ENCODE measurements around the gene PLA2G2A.

The PLA2G2A gene

DNA sequence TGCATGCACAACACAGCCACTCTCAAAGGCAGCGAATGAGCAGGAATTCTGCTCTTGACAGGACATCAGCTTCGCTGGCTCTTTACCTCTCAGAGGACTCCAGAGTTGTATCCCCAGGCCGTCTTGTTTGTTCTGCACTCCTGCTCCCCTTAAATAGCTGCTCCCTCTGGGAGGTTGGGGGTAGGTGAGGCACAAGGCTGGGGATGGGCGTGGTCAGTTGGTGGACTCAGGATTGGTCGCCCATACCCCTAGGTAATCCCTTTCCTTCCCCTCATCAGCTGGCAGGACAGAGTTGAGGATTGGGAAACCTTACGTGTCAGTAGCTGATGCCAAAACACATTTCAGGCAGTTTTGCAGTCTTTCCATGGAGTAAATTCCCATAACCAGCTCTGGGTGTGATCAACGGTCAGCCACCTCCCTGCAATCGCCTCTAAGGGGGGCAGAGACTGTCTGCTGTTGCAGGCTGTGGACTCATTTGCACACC lies at the start of gene PLA2G2A:
Gene PLA2G2A (minus strand): TSS at position 125 of the 484 bp plus-strand sequence. CDS start 845 bp downstream, outside the sequence.
- DNase-seq, result no peak
- H3K36me3 Mint-ChIP-seq (ENCODE audit: low read depth), result no peaks in the 10 kb centered on the region
- H3K9me3 Mint-ChIP-seq, result peaks cover 4% of the 10 kb centered on the region
- no peak within 1 kb of the TSS for H3K4me3 Mint-ChIP-seq
- peaks cover 13% of the 10 kb centered on the region for H3K27me3 Mint-ChIP-seq (ENCODE audit: low read depth, poor library complexity)
- H3K4me1 Mint-ChIP-seq, result peaks cover 11% of the 10 kb centered on the region
- H3K27ac Mint-ChIP-seq, result peak within 1 kb of the TSS; percentile 53
- TF ChIP-seq, protein P1, sequence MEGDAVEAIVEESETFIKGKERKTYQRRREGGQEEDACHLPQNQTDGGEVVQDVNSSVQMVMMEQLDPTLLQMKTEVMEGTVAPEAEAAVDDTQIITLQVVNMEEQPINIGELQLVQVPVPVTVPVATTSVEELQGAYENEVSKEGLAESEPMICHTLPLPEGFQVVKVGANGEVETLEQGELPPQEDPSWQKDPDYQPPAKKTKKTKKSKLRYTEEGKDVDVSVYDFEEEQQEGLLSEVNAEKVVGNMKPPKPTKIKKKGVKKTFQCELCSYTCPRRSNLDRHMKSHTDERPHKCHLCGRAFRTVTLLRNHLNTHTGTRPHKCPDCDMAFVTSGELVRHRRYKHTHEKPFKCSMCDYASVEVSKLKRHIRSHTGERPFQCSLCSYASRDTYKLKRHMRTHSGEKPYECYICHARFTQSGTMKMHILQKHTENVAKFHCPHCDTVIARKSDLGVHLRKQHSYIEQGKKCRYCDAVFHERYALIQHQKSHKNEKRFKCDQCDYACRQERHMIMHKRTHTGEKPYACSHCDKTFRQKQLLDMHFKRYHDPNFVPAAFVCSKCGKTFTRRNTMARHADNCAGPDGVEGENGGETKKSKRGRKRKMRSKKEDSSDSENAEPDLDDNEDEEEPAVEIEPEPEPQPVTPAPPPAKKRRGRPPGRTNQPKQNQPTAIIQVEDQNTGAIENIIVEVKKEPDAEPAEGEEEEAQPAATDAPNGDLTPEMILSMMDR (IDR thresholded peaks at IDR 0.05), result no peak

DNA sequence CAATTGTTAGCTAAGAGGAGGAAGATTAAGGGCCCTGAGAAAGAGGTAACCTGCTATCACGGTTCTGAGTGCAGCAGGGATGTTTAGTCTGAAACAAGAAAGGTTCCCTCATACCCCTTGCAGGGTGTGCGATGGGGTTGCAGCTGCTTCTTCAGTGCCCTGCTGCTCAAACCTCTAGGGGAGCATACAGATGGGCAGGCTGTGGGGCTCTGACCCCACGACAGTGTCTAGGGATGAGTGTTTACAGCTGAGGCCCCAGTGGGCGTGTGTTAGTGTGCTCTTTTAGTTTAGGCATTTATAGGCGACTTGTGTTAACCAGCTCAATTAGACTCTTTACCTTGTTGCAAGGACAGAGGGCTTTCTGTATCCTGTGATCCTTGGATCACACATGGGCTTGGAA lies 49.3 kb upstream of the PLA2G2A start:
- Mint-ChIP-seq H3K27ac (no peak overlapping the region), H3K9me3 (peaks cover 27% of the 10 kb centered on the region), H3K27me3 (ENCODE audit: low read depth, poor library complexity) (peaks cover 7% of the 10 kb centered on the region), H3K36me3 (ENCODE audit: low read depth) (no peaks in the 10 kb centered on the region), H3K4me1 (peaks cover 9% of the 10 kb centered on the region), H3K4me3 (no peak overlapping the region)
- TF ChIP-seq, protein P1 (IDR thresholded peaks at IDR 0.05), result no peak
- DNase-seq, result no peak

DNA sequence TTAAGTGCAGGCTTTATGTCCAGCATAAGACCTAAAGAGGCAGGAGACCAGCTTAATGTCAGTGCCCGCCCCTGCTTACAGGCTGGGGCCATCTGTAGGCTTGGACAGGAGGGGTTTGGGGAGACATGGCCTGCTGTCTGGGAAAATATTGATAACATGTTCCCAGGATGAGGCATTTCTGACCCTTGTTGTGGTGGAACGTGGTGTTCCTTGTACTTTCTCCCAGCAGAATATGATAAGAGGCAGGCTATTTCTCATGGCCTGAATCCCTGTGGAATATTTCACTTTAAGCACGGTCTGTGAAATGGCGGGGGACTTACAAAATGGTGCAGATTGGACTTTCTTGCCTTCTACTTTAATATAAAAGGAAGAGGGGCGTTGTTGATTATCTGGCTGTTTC lies 48.7 kb upstream of the PLA2G2A start:
- no peak overlapping the region for H3K27ac Mint-ChIP-seq

DNA sequence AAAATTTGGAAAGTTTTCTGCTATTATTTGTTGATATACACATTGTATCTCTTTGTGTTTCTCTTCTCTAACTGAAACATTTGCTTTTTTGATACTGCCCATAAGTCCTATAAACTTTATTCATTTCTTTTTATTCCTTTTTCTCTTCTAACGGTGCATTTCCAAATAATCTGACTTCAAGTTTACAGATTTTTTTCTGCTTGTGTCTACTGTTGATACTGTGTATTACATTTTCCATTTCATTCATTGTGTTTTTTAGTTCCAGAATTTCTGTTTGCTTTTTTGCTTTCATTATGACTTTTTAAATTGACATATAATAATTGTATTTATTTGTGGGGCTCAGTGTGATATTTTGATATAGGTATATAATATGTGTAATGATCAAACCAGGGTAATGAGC lies 38.3 kb upstream of the PLA2G2A start:
- no peaks in the 10 kb centered on the region for H3K36me3 Mint-ChIP-seq (ENCODE audit: low read depth)
- H3K4me1 Mint-ChIP-seq, result no peaks in the 10 kb centered on the region
- H3K9me3 Mint-ChIP-seq, result peaks cover 49% of the 10 kb centered on the region
- TF ChIP-seq, protein P1 (IDR thresholded peaks at IDR 0.05), result no peak
- H3K27me3 Mint-ChIP-seq (ENCODE audit: low read depth, poor library complexity), result peaks cover 5% of the 10 kb centered on the region
- no peak overlapping the region for H3K27ac Mint-ChIP-seq
- DNase-seq, result no peak
- H3K4me3 Mint-ChIP-seq, result no peak overlapping the region

More for the DNA sequence above, 48.7 kb upstream of the PLA2G2A start:
- H3K4me3 Mint-ChIP-seq, result no peak overlapping the region
- TF ChIP-seq, protein P1 (IDR thresholded peaks at IDR 0.05), result no peak
- H3K36me3 Mint-ChIP-seq (ENCODE audit: low read depth), result no peaks in the 10 kb centered on the region
- H3K9me3 Mint-ChIP-seq, result peaks cover 30% of the 10 kb centered on the region
- peaks cover 8% of the 10 kb centered on the region for H3K27me3 Mint-ChIP-seq (ENCODE audit: low read depth, poor library complexity)
- peaks cover 9% of the 10 kb centered on the region for H3K4me1 Mint-ChIP-seq
- no peak for DNase-seq

DNA sequence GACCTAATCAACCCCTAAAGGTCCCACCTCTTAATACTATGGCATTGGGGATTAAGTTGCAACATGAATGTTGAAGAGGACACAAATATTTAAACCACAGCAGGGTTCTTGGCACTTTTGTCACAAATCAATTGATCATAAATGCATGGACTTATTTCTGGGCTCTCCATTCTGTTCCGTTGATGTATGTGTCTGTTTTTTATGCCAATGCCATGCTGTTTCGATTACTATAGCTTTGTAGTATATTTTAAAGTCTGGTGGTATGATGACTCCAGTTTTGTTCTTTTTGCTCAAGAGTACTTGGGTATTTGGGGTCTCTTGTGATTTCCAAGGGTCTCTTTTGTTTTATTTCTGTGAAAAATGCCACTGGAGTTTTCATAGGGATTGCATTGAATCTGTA lies 34.7 kb upstream of the PLA2G2A start:
- no peaks in the 10 kb centered on the region for H3K4me1 Mint-ChIP-seq
- H3K36me3 Mint-ChIP-seq (ENCODE audit: low read depth), result no peaks in the 10 kb centered on the region
- H3K9me3 Mint-ChIP-seq, result peaks cover 41% of the 10 kb centered on the region
- TF ChIP-seq, protein P1 (IDR thresholded peaks at IDR 0.05), result no peak
- no peak overlapping the region for H3K4me3 Mint-ChIP-seq
- H3K27me3 Mint-ChIP-seq (ENCODE audit: low read depth, poor library complexity), result peaks cover 3% of the 10 kb centered on the region
- no peak overlapping the region for H3K27ac Mint-ChIP-seq
- no peak for DNase-seq

GRCh38 chr1:20010016-20010415 lies 30.6 kb upstream of the PLA2G2A start:
- no peaks in the 10 kb centered on the region for H3K36me3 Mint-ChIP-seq (ENCODE audit: low read depth)
- H3K27ac Mint-ChIP-seq, result no peak overlapping the region
- TF ChIP-seq, protein P1 (IDR thresholded peaks at IDR 0.05), result no peak
- peaks cover 23% of the 10 kb centered on the region for H3K9me3 Mint-ChIP-seq
- peaks cover 17% of the 10 kb centered on the region for H3K27me3 Mint-ChIP-seq (ENCODE audit: low read depth, poor library complexity)
- DNase-seq, result no peak
- H3K4me3 Mint-ChIP-seq, result no peak overlapping the region
- no peaks in the 10 kb centered on the region for H3K4me1 Mint-ChIP-seq

All from nephron progenitor cell (in vitro differentiated cells).